ENCODE results near the gene C1orf210.

- no peak for TF ChIP-seq CTCF (IDR thresholded peaks at IDR 0.05)
- no peak for TF ChIP-seq POLR2A (IDR thresholded peaks at IDR 0.05)
Measured at GRCh38 chr1:43294761-43295160, 9.4 kb upstream of the C1orf210 start.
